Activated T-helper 9 cell treated with anti-CD3 and anti-CD28 coated beads, Interleukin-2, amount 50 U/mL, for 16 hours (primary cell): ENCODE measurements around the gene LSG1.

Experiments
- DNase-seq: peaks from one replicate; pipeline ENCODE4 v3.0.0-alpha.2; 2020; ENCODE audit warnings: low read depth

Gene LSG1

DNA sequence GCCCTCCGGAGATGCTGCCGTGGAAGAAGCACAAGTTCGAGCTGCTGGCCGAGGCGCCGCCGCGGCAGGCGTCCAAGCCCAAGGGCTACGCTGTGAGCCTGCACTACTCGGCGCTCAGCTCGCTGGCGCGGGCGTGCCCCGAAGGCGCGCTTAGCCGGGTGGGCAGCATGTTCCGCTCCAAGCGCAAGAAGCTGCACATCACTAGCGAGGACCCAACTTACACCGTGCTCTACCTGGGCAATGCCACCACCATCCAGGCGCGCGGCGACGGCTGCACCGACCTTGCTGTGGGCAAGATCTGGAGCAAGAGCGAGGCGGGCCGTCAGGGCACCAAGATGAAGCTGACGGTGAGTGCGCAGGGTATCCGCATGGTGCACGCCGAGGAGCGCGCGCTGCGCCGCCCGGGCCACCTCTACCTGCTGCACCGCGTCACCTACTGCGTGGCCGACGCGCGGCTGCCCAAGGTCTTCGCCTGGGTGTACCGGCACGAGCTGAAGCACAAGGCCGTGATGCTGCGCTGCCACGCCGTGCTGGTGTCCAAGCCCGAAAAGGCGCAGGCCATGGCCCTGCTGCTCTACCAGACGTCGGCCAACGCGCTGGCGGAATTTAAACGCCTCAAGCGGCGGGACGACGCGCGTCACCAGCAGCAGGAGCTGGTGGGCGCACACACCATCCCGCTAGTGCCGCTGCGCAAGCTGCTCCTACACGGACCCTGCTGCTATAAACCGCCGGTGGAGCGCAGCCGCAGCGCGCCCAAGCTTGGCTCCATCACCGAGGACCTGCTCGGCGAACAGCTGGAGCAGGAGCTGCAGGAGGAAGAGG lies 15.0 kb upstream of the LSG1 start:
- DNase-seq, result peak; percentile 20

DNA sequence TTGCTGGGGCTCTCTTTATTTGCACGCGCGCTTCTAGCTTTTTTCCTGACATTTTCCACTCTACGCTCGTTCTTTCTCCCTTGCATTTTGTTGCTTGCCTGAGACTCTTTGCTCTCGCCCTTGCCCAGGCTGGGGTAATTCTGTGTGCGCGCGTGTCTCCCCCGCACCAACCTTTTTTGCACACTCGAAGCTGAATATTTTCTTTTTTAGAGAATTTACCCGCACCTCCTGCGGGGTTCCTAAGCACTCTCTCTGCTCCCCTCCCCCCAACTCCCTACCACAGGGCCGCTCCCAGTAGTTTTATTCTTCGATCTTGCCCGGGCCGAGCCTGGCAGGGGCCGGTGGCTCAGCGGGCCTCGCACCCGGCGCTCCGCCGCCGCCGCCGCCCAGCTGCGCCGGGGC lies 14.4 kb upstream of the LSG1 start:
- DNase-seq, result no peak

DNA sequence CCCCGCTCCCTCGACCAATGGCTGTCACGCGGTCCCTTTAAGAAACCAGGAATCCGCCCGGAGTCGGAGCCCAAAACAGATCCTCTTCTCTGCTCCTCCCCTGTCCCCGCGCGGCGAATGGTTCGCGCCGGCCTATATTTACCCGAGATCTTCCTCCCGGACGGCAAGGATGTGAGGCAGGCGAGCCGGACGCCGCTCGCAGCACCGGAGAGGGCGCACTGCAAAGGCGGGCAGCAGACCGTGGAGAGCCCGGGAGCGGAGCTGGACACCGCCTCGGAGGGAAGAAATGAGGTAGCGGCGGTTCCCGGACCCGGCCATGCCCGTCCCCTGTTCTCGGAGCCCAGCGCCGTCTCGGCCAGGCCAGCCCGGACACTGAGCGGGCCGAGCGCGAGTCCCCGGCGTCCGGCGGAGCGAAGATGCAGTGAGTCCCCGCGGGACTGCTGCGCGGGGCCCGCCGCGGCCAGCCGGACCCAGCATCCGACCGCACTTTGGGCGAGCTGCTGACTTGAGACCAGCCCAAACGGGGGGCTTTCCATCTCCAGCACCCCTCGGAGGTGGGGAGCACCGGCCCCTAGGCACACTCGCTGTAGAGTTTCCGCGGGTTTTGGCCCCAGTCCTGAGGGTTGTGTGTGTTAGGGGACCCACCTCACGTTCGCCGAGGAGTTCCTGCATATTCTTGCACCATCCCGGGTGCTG lies 13.9 kb upstream of the LSG1 start, which contains the start of gene FAM43A:
TSS of gene FAM43A (plus strand) at position 166 of the 696 bp plus-strand sequence. CDS start 944 bp downstream, outside the sequence.
- peak; percentile 71 for DNase-seq

DNA sequence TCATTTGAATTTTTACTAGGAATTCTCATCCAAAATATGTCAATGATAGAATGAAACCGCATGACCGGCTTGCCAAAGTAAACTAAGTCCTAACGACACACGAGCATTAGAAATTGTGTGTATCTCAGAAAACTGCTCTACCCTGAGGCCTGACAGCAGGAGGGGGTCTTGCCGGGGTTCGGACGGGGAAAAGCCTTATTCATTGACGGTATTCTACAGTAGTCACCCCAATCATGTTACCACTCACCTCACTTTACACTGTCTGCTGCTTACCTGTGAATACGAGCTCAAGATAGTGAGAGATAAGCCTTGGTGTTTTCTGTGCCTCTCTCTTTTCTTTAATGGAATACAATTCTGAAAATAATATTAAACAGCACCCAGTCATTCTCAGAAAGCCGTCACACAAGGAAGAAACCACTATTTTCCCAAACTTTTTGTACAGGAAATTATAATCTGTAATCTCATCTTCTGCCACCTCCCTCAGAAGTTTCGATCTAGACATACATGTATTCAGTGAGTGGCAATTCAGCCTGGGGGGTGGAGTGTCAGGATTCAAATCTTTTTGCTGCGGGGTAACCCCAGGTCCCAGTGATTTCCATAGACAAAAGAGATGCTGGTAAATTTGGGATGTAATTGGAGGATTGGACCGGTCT lies 13.2 kb upstream of the LSG1 start:
- DNase-seq, result no peak

DNA sequence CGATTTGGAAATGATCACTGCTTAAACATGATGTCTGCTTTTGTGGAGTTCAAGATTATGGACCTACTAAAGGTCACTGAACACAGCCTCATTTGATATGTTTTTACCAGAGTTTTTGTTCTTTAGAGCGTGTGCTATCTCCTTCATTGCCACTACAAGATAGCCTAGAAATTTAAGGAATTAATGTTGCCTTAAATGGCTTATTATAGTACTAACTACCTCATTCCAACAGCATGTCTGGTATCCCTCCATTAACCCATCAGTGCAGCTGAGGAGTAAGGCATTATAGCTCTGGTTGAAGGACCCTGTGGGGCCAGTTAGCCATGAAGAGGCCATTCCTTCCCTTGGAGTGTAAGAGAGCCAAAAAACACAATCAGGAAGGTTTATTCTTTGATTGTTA lies 11.4 kb upstream of the LSG1 start:
- no peak for DNase-seq

DNA sequence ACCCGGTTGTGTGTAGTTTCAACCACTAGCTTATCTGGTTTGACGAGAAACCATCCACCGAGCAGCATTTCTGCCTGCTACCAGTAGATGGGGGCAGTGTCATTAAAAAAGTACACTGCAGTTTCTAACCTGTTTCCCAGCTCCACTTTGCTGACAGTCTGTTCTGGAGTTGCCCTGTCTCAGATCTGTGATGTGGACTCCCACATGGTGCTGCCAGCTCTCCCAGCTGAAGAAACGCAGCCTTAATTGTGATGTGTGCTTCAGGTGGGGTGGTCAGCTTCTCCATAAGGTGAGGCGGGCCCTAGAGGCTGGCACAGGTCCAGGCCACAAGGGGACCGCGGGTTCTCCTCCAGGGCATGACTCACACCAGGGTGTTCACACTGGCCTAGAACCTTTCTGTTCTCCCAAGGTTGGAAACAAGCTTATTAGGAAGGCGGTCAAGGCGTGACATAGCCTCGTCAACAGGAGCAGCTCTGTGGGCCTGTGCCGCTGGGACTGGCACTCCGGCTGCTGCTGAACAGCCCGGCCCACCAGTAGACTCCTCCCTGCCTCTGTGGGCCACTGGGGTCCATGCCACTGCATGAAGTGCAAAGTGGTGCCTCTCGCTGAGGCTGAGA lies 10.8 kb upstream of the LSG1 start:
- peak; percentile 32 for DNase-seq

DNA sequence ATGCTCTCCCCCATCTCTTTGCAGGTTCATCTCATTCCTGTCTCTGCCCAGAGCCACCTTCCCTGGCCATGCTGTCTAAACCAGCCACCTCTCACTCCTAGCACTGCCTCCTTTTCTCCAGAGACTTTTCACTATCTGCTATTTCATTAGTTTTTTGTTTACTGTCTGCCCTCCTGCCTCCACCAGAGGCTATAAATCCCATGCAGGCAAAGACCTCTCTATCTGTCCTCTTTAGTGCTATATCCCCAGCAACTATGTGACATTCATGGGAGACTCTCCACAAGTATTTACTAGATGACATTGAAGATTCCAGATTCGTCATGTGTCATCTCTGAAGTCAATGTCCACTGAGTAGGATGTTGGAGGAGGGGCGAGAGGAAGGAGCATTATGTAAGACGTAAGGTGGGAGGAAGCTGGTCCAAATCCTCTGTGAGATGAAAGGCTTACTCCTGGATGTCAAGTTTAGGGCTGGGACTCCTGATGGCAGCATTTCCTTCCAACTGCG lies 10.2 kb upstream of the LSG1 start:
- no peak for DNase-seq

DNA sequence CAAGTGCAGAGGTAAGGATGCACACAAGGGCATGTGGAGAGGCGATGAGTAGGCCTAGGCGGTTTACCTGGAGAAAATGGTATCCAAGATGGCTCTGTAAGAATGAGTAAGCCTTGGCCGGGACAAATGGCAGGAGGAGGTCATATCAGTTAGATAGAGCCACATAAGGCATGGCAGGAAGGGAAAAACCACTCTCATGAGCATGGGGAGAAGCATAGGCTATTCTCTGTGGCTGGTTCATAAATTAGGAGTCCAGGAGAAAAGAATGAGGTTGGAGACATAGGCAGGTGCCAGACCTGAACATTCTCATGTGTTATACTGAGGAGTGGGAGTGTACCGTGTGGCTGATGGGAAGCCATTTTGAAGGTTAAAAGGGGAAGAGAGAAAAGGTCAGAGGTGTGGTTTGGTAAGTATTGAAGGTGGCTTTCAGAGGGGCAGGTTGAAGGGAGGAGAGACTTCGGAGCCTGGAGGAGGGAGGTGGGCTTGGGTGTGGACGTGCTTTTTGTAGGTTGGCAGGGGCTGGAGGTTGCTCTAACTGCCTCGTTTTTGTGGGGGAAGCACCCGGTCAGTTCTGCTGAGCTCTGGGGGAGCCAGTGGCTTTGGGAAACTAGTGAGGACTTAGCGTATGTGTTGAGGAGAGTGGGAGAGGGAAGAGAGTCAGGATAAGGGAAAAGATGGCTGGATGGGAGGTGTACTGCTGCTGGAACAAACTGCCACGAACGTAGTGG lies 9.1 kb upstream of the LSG1 start:
- DNase-seq, result no peak

DNA sequence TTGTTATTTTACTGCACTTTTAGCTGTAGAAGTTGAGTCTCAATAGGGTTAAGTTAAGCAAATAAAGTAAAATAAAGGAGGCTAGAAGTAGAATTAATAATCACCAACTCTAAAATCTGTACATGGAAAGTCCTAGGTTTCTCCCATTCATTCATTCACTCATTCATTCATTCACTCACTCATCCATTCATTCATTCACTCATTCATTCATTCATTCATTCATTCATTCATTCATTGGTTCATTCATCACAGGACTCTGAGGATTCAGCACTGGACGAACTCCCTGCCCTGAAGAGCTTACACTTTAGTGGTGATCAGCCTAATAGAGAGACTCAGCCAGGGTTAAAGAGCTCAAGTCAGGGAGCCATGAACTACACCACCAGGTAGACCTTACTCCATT lies 4.5 kb upstream of the LSG1 start:
- DNase-seq, result no peak

DNA sequence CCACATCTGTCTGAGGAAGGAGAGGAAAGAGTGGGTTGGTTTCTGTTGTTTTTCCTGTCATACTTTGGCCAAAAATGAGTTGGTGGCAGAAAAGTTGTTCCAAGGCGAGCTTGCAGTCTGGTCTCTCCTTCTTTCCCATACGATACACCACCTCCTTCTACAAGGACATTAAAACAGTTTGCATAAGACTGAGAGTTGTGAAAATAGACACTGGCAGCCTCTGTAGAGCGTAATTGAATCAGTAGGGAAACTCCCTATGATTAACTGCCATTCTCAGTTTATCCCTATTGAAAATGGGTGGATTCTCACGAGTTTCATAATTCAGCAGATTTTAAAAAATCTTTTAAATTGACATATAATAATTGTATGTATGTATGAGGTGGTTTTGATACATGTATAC lies 3.7 kb upstream of the LSG1 start:
- no peak for DNase-seq

DNA sequence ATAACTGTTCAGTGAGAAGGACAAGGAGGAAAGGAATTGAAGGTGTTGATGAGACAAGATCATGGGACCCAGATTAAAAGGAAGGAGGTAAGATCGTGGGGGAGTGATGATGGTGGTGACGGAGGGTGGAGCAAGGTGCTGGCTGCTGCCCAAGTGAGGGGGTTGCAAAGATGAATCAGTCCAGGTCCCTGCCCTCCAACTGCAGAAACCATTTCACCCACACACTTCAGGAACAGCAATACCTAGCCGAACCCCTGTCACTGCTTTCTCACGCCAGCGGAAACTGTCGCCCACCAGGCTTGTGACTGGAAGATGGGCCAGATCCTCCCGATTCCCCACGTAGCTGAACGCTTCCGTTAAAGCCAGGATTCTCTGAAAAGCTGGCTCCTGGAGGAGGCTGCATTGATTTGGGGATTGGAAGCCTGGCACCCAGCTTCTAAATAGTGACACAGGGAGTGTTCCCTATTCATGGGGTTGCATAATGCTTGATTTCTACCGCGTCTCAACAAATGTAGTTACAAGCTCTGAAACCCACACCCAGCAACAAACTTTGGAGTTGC lies 3.2 kb upstream of the LSG1 start:
- DNase-seq, result peak; percentile 54

DNA sequence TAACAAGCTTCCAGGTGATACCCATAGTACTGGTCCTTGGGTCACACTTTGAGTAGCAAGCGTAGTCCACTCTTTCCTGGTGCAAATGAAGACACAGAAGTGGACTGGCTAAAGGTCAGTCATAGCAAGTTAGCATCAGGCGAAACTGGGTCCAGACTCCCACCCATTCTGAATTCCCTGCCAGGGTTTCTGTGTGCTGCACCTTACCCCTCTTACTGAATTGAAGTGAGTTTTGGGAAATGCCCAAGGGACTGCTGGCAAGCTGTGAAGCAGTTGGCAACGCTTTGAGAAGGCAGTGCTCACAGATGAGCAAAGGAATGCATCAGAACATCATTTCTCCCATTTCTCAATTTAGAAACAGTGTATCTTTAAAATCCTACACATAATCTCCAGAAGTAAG lies 1.8 kb upstream of the LSG1 start:
- DNase-seq, result no peak

DNA sequence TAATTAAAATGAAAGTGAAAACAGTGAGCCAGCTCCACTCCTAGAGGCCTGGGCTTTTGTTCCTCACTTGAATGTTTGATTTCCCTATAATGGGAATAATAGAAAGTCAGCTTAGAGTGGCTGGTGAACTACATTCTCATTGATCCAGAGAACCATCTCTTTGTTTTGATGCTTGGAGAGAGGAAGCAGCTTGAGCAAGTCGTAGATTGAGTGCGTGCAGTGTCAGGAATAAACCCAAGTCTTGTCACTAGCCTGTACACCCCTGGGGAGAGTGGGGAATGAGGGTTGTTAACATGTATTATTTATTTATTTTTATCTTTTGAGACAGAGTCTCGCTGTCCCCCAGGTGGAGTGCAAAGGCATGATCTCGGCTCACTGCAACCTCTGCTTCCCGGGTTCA lies 885 bp upstream of the LSG1 start:
- DNase-seq, result no peak

DNA sequence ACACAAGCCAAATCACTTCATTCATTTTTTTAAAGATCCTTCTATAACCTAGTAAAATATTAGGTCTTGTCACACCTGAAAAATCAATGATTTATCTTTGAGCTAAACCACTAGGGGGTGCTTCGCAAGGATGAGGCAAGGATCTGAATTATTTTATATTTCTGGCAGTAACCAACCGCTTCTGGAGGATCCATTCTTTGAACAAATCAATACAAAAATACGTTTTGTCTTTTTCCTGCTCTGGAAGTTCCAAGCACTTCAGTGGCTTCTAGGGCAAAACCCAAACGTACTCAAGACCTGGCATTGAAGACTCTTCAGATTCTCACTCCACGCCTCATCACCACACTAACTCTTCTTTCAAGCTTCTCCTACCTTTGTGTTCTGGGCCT lies 486 bp downstream of the LSG1 start:
- DNase-seq, result no peak

DNA sequence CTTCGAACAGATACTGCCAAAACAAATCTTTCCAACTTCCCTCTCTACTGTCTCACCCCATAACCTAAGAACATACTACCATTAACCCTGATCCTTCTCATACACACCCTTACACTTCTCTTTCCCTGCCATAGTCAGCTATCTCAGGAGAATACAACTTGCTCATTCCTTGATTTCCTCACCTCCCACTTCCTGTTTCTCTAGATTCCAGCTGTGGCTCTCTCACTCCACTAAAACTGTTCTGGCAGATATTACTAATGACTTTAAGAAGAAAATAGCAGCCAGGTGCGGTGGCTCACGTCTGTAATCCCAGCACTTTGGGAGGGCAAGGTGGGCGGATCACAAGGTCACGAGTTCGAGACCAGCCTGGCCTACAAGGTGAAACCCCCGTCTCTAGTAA lies 4.6 kb downstream of the LSG1 start:
- no peak for DNase-seq

DNA sequence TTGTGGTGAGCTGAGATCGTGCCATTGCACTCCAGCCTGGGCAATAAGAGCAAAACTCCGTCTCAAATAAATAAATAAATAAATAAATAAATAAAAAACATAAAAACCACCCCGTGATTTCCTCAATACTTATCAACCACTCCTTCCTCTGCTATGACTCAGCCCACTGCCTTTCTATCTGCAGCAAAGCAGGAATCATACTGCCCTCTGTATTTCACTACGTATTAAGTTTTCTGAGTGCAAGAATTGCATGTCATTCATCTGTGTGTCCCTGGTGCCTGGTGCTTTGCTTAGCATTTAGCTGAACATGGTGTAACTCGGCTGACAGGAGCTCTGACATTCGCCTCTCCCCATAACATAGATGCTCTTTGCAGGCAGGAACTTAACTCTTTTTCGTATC lies 7.1 kb downstream of the LSG1 start:
- DNase-seq, result no peak

DNA sequence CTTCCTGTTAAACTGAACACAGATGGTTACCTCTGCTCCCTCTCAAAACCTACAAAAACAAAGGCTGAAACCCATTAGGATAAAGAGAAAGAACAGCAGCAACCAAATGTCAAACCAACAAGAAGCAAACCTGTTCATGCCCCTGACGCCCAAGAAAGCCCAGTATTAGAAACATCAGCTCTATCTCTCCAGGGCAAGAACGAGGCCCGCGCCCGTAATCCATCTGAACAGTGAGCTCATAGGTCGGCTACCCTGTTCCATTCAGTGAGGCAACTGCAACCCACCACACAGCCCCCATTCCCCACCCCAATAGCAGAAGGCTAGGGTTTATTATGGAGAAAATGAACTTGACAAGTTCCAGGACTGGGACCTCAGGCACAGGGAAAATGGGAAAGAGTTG lies 10.0 kb downstream of the LSG1 start:
- DNase-seq, result no peak

DNA sequence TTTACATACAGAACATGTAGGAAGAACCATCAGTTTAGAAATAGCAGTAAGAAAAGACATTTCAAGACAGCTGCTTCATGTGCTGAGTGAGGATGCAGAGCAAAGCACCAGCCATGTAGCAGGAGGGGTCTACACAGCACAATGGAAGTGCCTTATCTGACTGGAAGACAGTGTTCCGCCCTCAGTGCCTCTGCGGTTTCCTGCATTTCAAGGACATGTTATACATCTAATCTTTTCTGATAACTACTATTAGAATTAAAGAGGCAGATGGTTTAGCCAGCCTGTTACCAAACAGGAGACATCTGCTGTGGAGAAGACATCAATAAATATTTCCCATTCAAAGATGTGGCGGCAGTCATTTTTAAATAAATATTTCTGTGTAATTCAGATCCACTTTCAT lies 10.6 kb downstream of the LSG1 start:
- DNase-seq, result no peak

DNA sequence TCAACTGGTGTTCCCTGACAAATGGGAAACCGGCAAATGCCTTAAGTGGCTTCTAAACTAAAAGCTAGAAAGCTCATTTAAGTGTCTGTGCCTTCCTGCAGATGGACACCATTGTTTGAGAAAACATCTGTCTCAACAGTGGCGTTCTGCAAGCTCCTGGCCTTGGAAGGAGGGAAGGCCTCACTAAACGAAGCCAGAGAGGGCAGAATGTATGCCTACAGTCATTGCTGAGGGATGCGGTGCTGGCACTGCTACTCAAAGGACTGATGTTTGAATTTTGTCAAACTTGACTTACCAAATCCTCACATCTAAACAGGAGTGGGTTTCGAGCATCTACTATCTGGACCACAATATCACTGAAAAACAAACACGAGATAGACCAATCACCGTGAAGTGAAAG lies 12.2 kb downstream of the LSG1 start:
- DNase-seq, result no peak

DNA sequence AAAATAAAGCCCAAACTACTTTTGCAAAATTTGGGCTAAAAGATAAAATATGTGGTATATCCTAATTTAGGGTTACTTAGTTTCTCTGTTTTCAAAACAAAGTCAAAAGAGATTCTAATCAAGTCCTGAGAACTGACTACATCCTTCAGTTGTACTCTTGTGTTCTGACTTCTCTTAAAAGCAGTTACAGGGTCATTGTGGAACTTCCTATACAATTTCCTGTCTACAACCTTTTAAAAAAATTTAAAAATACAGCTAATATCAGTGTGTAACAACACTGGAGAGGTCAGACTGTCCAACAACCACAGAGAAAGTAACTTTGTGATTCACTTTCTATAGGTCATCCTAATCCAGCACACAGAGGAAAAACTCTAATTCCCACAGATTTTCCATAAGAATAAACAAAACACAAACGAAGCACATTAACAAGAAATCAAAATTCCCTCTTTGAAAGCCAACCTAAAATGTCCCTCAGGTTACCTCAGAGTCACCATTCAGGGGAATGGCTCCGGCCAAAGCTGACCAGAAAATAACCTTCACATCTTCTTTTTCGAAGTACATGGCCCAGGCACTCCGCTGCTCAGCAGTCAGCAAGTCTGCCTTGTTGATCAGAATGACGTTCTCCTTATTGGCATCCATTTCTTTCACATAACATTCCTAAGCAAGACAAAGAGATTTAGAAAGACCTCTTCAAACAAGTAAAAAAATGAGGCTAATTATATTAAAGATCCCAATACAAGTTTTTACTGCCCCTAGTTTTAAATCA lies 13.3 kb downstream of the LSG1 start:
- no peak for DNase-seq

DNA sequence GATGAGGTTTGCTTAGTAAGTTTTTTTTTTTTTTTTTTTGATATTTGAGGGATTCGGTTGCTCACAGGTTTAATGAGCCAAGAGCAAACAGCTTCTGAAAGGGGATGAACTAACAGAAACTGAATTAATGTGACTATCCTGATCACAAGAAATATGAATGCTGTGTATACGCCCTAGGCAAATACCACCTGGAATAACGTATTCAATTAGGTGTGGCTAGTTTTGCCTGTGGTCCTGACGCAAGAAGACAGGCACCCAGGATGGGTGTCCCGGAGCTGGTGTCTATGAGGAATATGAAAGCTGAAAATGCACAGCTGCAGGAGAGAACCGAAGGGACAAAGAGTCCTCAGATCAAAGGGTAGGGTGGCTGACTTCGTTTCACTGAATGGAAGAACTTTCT lies 14.6 kb downstream of the LSG1 start:
- no peak for DNase-seq
